Measurements from ENCODE around the gene NACC1.

The NACC1 gene

GRCh38 chr19:13089139-13089856, 28.8 kb upstream of the NACC1 start:
- no peak for DNase-seq

DNA sequence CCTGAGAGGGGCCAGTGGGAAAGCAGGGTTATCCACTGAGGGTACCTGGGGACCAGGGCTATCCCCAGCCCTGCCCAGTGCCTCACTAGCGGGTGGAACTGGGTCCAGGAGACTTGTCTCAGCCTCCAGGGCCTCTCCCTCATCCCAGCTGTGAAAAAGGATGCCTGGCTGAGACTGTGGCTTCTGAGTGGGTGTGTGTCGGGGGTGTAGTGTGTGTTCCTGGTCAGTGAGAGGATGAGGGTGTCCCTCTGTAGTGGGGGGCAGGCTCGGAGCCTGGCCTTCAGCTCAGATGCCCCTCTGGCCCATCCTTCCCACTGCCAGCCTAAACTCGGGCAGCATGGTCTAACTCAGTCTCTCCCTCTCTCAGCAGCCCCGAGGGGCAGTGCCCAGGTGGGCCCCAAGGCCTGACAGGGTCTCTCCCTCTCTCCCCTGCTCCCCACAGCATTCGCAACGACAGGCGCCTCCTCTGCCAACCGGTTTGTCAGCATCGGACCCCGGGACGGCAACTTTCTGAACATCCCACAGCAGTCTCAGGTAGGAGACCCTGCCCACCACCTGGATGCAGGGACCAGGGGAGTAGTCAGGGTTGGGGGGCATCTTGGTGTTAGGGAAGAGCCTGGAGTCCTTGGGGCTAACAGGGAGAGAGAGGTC, 28.1 kb upstream of the NACC1 start:
- DNase-seq: no peak

DNA sequence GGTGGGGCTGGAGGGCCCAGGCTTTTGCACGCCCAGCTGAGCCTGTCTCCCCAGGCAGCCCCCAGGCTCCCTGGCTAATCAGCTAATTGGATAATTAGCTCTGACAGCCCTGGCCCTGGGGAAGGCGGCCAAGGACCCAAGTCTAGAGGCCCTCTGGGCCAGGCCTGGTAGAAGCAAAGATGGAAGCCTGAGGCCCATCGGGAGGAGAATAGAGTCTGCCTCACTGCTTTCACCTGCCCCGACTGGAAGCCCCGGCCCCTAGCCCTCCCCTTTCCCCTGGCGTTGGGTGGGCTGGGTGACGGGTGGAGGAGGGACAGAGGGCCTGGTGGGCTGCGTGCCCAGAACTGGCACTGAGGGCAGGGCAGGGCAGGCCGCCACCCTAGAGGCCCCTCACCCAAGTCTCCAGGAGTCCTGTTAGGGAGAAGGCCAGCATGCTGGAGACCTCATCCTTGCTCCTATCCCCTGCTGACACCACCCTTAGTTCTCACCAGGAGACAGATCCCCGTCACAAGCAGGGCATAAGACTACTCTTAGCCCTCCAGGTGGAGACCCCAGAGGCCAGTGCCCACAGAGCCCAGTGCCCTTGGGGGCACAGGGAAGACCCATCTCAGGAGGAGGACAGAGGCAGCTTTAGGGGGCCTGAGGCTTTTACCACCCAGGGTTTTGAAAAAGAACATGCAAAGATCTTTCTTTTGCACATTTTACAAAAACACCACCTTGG, 27.4 kb upstream of the NACC1 start:
- DNase-seq: no peak

- no peak for DNase-seq
Measured at GRCh38 chr19:13091400-13092157, 26.5 kb upstream of the NACC1 start.

DNA sequence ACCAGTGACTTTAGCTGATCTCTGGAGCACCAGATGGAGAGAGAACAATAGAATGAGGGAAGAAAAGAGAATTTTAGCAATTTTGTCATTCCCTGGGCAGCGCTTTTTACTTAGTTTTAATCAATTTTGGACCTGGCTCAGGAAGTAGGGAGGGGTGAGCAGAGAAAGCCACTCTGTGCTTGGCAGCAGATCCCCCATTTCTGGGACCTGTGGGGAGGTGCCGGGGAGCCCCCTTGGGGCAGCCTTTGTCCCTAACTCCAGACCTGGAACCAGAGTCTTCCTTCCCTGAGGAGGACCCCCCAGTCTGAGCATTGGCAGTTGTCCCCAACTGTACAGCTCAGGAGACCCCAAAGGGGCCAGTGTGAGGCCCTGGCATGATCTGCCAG, 25.9 kb upstream of the NACC1 start:
- no peak for DNase-seq

DNA sequence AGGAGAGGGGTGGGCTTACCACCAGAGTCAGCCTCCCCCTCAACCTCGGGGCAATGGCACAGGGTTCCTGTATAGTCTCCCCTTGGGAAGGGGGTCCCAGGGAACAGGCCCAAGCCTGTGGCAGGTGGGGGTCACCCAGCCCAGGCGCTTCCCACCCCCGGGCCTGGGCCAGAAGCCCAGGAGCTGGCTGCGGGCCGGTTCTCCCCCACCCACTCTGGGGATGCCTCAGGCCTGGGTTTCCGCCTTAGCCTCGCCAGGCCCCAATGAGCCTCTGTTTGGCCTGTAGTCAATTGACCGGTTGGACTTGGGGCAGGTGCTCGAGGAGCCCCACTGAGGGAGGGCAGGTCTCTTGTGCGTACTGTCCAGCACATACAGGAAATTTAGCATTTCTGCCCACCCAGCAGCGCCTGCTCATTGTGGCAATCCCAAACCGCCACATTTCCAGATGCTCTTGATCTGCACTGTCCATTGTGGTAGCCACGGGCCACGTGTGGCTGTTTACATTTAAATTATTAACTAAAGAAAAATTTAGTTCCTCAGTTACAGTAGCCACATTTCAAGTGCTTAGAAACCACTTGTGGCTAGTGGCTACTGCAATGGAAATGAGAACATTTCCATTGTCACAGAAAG, 25.3 kb upstream of the NACC1 start:
- DNase-seq: no peak

DNA sequence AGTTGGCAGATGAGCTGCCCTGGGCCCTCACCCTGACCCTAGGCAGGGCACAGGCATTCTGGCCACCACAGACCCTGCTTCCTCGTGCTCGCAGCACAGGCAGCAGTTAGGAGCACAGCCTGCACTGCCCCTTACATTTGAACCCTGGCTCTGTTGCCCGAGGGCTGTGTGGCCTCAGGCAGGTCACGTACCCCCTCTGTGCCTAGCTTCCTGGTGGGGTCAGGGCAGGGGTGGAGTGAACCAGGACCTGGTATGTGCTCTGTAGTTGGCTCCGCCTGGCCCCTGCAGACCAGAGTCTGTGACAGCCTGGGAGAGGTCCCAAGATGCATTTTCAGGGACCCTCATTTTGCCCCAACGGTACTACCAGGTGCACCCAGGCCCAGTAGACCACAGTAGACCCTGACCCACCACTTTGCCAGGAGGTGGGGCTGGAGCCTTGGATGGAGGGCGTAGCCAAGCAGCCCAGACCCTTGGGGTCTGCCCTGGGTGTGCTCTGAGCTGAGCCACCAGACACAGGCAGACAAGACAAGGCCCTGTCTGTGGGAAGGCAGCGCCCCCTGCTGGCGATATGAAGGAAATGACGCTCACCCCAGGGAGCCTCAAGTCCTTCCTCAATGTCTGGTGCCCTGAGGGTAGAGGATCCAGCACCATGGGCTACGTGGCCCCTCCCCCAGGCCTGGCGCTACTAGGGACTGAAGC, 24.5 kb upstream of the NACC1 start:
- peak; percentile 85 for DNase-seq

DNA sequence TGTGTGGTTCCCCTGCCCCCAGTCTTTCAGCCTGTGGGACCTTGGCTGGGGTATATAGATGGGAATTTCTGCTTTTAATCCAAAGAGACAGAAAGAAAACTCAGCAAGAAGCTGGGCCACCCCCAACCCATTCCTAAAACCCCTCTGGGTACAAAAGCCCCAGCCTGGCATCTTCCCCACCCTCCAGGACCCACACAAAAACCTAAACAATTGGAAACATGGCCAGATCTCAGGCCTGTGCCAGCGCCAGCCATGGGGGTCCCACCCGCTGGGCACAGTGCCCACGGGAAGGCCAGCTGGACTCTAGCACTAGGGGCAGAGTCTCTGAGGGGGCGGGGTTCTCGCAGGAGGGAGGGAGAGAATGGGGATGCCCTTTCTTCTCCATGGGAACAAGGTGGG, 24.0 kb upstream of the NACC1 start:
- DNase-seq: no peak

- no peak for DNase-seq
Measured at GRCh38 chr19:13094771-13095392, 23.2 kb upstream of the NACC1 start.

DNA sequence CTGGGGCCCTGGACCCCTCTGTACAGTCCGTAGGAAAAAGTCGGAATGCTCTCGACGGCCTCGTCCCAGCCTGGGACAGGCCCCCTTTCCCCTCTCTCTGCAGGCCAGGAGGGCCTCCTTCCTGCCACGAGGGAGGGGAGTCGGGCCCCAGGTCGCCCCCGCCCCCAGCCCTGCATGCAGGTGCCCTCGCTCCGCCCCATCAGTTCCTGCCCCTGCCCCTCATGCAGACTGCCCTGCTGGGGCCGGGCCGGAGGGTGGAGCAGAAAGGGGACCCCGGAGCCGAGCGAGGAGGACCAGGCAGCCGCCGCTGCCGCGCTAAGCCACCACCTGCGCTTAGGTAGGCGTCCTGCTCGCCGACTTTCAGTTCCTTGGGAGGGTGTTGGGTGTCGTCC, 22.7 kb upstream of the NACC1 start:
- no peak for DNase-seq

DNA sequence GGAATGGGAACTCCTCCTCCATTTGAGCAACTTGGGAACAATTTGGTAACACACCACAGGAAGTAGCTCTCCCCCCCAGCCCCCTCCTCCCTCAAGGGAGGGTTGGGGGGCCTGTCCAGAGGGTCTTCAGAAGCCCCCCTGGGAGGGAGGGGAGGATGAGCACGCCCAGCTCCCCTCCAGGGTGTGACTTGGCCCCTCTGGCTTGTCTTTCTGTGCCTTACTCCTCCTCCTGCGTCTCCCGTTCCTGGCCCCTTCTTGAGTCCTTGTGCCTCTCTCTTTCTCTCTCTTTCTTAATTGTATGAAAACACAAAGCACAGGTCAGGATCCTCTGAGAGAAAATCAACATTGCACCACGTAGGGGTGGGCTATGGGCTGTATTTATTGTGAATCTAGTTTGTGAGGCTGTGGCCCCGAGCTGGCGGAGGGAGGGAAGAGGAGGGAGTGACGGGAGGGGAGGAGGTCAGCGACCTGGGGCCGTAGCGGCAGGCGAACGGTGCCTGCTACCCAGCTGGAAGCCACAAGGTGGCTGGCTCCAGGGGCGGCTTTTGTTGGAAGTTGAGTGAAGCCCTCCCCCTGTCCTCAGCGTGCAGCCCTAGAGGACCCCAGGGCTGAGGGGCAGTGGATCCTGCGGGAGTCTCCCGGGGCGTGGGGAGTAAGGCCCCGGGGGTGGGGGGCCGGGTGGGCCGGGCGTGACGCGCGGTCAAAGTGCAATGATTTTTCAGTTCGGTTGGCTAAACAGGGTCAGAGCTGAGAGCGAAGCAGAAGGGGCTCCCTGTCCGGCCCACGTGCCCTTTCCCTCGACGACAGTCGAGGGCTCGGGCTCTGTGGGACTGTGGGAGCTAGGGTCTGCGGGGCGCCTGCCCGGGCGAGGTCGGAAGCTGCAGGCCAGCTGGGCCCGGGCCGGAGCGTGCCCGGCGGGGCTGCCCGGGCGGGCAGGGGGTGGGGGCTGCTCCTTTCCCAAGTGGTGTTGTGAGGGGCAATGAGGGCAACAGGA, 21.8 kb upstream of the NACC1 start:
- no peak for DNase-seq

GRCh38 chr19:13097033-13097462, 21.0 kb upstream of the NACC1 start:
- no peak for DNase-seq

DNA sequence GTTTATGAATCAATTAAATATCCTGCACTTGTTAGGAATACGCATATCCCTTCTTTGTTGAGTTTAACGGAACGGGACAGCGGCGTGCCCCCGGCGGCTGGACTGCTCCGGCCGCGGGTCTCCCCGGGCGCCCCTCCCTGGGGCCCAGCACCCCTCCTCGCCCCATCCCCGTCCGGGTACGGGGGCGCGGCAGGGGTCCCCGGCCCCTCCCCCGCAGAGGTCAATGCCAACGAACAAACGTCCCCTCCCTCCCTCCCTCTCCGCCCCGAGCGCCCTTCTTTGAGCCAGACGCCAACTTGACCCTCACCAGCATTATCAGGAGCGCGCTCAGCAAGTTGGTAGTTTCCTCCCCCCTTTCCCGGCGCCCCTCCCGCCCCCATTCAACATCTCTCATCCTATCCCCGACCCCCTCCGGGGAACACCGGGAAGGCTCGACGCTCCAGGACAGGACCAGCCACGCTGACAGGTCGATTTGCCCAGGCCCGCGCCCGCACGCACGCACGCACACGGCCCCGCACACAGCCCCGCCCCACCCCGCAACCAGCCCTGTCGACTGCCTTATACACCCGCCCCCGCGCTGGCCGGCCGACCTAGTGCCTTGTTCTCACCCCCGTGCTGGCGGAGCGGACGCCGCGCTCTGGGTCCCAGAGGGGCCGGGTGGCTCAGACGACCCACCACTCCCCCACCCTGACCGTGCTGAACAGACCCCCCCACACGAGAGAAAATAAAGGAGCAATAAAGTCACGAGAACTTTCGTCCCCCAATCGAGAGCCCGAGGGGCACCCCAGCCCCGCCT, 20.4 kb upstream of the NACC1 start:
- no peak for DNase-seq

- DNase-seq: peak; percentile 49
Measured at GRCh38 chr19:13098277-13099072, 19.6 kb upstream of the NACC1 start.

DNA sequence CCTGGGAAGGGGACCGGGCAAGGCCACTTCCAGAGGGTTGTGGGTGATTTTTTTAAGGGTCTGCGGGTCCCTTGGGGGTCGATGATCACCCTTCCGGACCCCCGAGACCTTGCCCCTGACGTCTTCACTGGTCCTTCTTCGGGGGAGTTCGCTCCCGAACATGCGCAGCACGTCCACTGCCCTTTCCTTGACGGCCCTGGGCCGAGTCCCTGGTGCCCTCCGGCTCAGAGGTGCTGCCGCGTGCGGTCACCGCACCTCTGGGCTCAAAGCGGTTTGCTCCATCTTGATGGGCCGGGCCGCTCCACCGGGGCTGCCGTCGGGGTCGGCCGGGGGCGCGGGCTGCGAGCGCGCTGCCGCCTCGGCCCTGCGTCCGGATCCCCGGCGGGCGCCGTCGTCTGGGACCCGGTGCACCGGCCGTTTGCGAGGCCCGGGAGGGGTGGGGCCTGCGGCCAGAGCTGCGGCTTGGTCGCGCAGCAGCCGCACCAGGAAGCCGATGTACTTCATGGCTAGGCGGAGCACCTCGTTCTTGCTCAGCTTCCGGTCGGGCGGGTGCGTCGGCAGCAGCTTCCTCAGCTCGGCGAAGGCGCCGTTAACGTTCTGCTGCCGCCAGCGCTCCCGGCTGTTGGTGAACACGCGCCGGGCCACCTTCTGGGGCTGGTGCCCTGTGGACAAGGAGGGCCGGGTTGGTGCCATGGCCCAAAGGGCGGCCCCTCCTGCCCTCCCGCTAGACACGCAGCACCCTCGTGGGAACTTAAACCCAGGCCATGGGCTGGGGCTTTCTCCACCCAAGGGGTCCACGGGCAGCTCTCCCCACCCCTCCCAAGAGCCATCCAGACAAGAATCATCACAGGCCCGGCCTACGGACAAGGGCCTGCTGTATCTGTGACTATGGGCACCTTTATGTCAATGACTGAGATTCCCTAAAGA, 18.7 kb upstream of the NACC1 start:
- DNase-seq: peak; percentile 85

- DNase-seq: peak; percentile 84
Measured at GRCh38 chr19:13100031-13100588, 18.0 kb upstream of the NACC1 start.

Measured in CD4-positive, alpha-beta T cell treated with Interleukin-12 subunit alpha and Interleukin-12 subunit beta, for 1 hour (primary cell).